GM23338 (cell line): Measurements from ENCODE around the gene RSRC1. TPM values are rescaled to one million over a fixed set of nuclear protein-coding genes. Genes with fewer than 3 reads are reported as not detected.

ENCODE experiments used
- ATAC-seq: fragments of 200-7000 bp; cut with Tn5 transposase; 3 replicates; pipeline ENCODE4 v1.9.1; 2020
- DNase-seq: peaks from one replicate; pipeline ENCODE4 v3.0.0-alpha.2; 2015; ENCODE audit warnings: low spot score
- H2AFZ ChIP-seq: fragments of 200-600 bp; sonication (generic); 2 replicates; pipeline ENCODE4 v1.8.0; 2016; ENCODE audit warnings: antibody characterized with exemption, mild to moderate bottlenecking, moderate library complexity
- H3F3A ChIP-seq: fragments of 200-600 bp; sonication (generic); replicated peaks from 2 replicates; pipeline ENCODE4 v1.8.0; 2017; ENCODE audit warnings: antibody characterized with exemption, mixed run types, low read depth
- H3K27ac ChIP-seq: fragments of 200-600 bp; sonication (generic); 2 replicates; pipeline ENCODE4 v1.6.1; 2016; ENCODE audit warnings: low read depth
- H3K27me3 ChIP-seq: fragments of 200-600 bp; sonication (generic); 2 replicates; pipeline ENCODE4 v1.8.0; 2016; ENCODE audit warnings: mild to moderate bottlenecking, mixed run types, moderate library complexity; ENCODE audit not compliant: insufficient read depth
- H3K36me3 ChIP-seq: fragments of 200-600 bp; sonication (generic); 2 replicates; pipeline ENCODE4 v1.8.0; 2016; ENCODE audit warnings: mild to moderate bottlenecking; ENCODE audit not compliant: insufficient read depth
- H3K4me1 ChIP-seq: fragments of 200-600 bp; sonication (generic); 2 replicates; pipeline ENCODE4 v1.8.0; 2016; ENCODE audit warnings: mild to moderate bottlenecking, moderate library complexity; ENCODE audit not compliant: insufficient read depth
- H3K4me2 ChIP-seq: fragments of 200-600 bp; sonication (generic); 2 replicates; pipeline ENCODE4 v1.7.1; 2017; ENCODE audit warnings: mixed run types
- H3K4me3 ChIP-seq: fragments of 200-600 bp; sonication (generic); 2 replicates; pipeline ENCODE4 v1.6.1; 2016; ENCODE audit warnings: mixed run types
- H3K79me2 ChIP-seq: fragments of 200-600 bp; sonication (generic); replicated peaks from 2 replicates; pipeline ENCODE4 v1.8.0; 2017; ENCODE audit warnings: mild to moderate bottlenecking; ENCODE audit not compliant: insufficient read depth
- H3K9me2 ChIP-seq: fragments of 200-600 bp; sonication (generic); 2 replicates; pipeline ENCODE4 v1.8.0; 2017; ENCODE audit not compliant: insufficient read depth
- H4K20me1 ChIP-seq: fragments of 200-600 bp; sonication (generic); replicated peaks from 2 replicates; pipeline ENCODE4 v1.8.0; 2017; ENCODE audit warnings: mild to moderate bottlenecking; ENCODE audit not compliant: insufficient read depth
- H3K27ac Mint-ChIP-seq: 2 replicates; pipeline ENCODE4 v1.8.0; 2020; ENCODE audit warnings: inconsistent platforms, mild to moderate bottlenecking, moderate library complexity, mixed read lengths
- H3K27me3 Mint-ChIP-seq: 3 replicates; pipeline ENCODE4 v1.8.0; 2022; ENCODE audit warnings: low read depth, mild to moderate bottlenecking, moderate library complexity, mixed read lengths, inconsistent platforms; ENCODE audit not compliant: insufficient read depth, poor library complexity
- H3K36me3 Mint-ChIP-seq: 3 replicates; pipeline ENCODE4 v1.8.0; 2021; ENCODE audit warnings: low read depth, mild to moderate bottlenecking, inconsistent platforms, moderate library complexity, mixed read lengths
- H3K4me1 Mint-ChIP-seq: 3 replicates; pipeline ENCODE4 v1.8.0; 2020; ENCODE audit warnings: mild to moderate bottlenecking, inconsistent platforms, mixed read lengths
- H3K4me3 Mint-ChIP-seq: 3 replicates; pipeline ENCODE4 v1.8.0; 2021; ENCODE audit warnings: moderate library complexity, mild to moderate bottlenecking, inconsistent platforms, mixed read lengths
- H3K9me3 Mint-ChIP-seq: 3 replicates; pipeline ENCODE4 v1.8.0; 2020; ENCODE audit warnings: moderate library complexity, mild to moderate bottlenecking, inconsistent platforms, mixed read lengths
- ETS1 ChIP-seq: IDR thresholded peaks from 2 replicates; pipeline ENCODE4 v1.6.1; 2016; ENCODE audit warnings: antibody characterized with exemption
- EZH2 ChIP-seq: fragments of 200-600 bp; sonication (generic); IDR thresholded peaks from one replicate; pipeline ENCODE4 v1.8.0; 2017; ENCODE audit warnings: antibody characterized with exemption, mild to moderate bottlenecking, low read depth; ENCODE audit not compliant: unreplicated experiment
- JUNB ChIP-seq: IDR thresholded peaks from one replicate; pipeline ENCODE4 v1.6.1; 2016; ENCODE audit warnings: antibody characterized with exemption; ENCODE audit not compliant: unreplicated experiment
- REST ChIP-seq: IDR thresholded peaks from one replicate; pipeline ENCODE4 v1.6.1; 2018; ENCODE audit warnings: antibody characterized with exemption; ENCODE audit not compliant: unreplicated experiment
- ZNF114 ChIP-seq: fragments of 250-450 bp; sonication (Bioruptor Pico); IDR thresholded peaks from 2 replicates; pipeline ENCODE4 v1.5.0; 2020; ENCODE audit warnings: mild to moderate bottlenecking, moderate library complexity
- ZNF462 ChIP-seq: fragments of 250-450 bp; sonication (Bioruptor Pico); IDR thresholded peaks from 2 replicates; pipeline ENCODE4 v1.5.0; 2020; ENCODE audit warnings: mild to moderate bottlenecking, moderate library complexity
- polyA plus RNA-seq: library from polyadenylated mRNA; unstranded; fragments of >200 nt; fragmentation: Nextera tagmentation; extraction: Ambion mirVana; gene quantifications from 2 replicates; pipeline ENCODE4 v1.2.1, GENCODE V29; 2016
- total RNA-seq: library from RNA; depleted of rRNA; stranded (reverse); fragments of >200 nt; shearing (Covaris generic); gene quantifications from 2 replicates; pipeline ENCODE4 v1.2.3, GENCODE V29; 2014

Gene RSRC1
- total and polyA plus RNA-seq, 2 experiments from 2014 or later, result 32.5 to 76.8 TPM

GRCh38 chr3:158420654-158421396, 310.9 kb downstream of the RSRC1 start:
- Mint-ChIP-seq H3K4me1 (peaks cover 5% of the 10 kb centered on the region; the same call in 2 of the 3 replicates), H3K27ac (no peak overlapping the region)

More at GRCh38 chr3:158420654-158421396, 310.9 kb downstream of the RSRC1 start:
- Histone ChIP-seq H2AFZ (no peak overlapping the region), H3K9me2 (no peaks in the 10 kb centered on the region), H3K79me2 (no peaks in the 10 kb centered on the region), H3K27ac (no peak overlapping the region), H3K36me3 (no peaks in the 10 kb centered on the region), H3K4me2 (no peak overlapping the region), H4K20me1 (no peaks in the 10 kb centered on the region), H3K27me3 (no peaks in the 10 kb centered on the region), H3K4me3 (no peak overlapping the region), H3K4me1 (0 out of 2 replicates have a peak, but pooled peaks cover 3% of the 10 kb centered on the region), H3F3A (no peaks in the 10 kb centered on the region)
- TF ChIP-seq REST (no peak), ZNF462 (CRISPR knock-in tag) (no peak), EZH2 (no peak), ETS1 (no peak), ZNF114 (CRISPR knock-in tag) (no peak), JUNB (no peak)
- Mint-ChIP-seq H3K4me3 (no peak overlapping the region), H3K36me3 (no peaks in the 10 kb centered on the region), H3K27me3 (no peaks in the 10 kb centered on the region), H3K9me3 (no peaks in the 10 kb centered on the region)
- ATAC-seq, result no peak
- no peak for DNase-seq
